Activated naive CD8-positive, alpha-beta T cell (primary cell): ENCODE data around the gene OSBPL10.
"Not testable (repeated sequence)": the region's sequence is repeated elsewhere in the genome, so short reads cannot be mapped to it uniquely, and the experiment has no call there.

Experiments
- H3K27ac Mint-ChIP-seq: one replicate; pipeline ENCODE4 v1.8.0; 2021; ENCODE audit warnings: mixed read lengths
- H3K27me3 Mint-ChIP-seq: one replicate; pipeline ENCODE4 v1.8.0; 2021; ENCODE audit warnings: mixed read lengths
- H3K36me3 Mint-ChIP-seq: one replicate; pipeline ENCODE4 v1.8.0; 2021; ENCODE audit warnings: mixed read lengths
- H3K4me1 Mint-ChIP-seq: one replicate; pipeline ENCODE4 v1.8.0; 2021; ENCODE audit warnings: low read depth, mixed read lengths
- H3K4me3 Mint-ChIP-seq: one replicate; pipeline ENCODE4 v1.8.0; 2021; ENCODE audit warnings: mild to moderate bottlenecking, mixed read lengths
- H3K9me3 Mint-ChIP-seq: one replicate; pipeline ENCODE4 v1.8.0; 2021; ENCODE audit warnings: low read depth, mixed read lengths

OSBPL10 gene

DNA sequence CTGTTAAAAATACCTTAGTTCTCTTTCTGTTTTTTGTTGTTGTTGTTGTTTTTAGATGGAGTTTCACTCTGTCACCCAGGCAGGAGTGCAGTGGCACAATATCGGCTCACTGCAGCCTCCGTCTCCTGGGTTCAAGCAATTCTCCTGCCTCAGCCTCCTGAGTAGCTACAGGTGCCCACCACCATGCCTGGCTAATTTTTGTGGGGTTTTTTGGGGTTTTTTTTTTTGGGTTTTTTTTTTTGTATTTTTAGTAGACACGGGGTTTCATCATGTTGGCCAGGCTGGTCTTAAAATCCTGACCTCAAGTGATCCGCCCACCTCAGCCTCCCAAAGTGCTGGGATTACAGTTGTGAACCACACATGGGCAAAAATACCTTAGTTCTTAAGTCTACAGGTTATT lies 120.4 kb downstream of the OSBPL10 start:
- not testable (repeated sequence) for H3K36me3 Mint-ChIP-seq, H3K27me3 Mint-ChIP-seq, H3K9me3 Mint-ChIP-seq, H3K4me3 Mint-ChIP-seq, H3K4me1 Mint-ChIP-seq, H3K27ac Mint-ChIP-seq

DNA sequence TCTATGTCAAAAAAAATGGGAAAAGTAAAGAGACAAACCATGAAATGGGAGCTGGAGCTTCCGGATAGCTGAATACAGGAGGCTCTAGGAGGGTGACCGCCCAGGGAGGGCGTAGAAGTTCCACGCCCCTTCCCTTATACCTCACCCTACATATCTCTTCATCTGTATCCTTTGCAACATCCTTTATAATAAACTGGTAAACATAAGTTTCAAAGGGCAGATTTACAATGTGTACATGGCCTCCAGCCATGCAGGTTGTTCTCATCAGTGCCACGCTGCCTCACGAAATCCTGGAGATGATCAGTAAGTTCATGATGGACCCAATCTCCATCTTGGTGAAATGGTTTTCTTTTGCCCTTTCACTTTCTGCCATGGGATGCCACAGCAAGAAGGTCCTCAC lies 121.8 kb downstream of the OSBPL10 start:
- H3K36me3 Mint-ChIP-seq, result peaks cover 2% of the 10 kb centered on the region
- no peak overlapping the region for H3K4me3 Mint-ChIP-seq
- H3K9me3 Mint-ChIP-seq, result peaks cover 5% of the 10 kb centered on the region
- H3K27ac Mint-ChIP-seq, result no peak overlapping the region
- H3K4me1 Mint-ChIP-seq, result no peaks in the 10 kb centered on the region
- no peaks in the 10 kb centered on the region for H3K27me3 Mint-ChIP-seq

DNA sequence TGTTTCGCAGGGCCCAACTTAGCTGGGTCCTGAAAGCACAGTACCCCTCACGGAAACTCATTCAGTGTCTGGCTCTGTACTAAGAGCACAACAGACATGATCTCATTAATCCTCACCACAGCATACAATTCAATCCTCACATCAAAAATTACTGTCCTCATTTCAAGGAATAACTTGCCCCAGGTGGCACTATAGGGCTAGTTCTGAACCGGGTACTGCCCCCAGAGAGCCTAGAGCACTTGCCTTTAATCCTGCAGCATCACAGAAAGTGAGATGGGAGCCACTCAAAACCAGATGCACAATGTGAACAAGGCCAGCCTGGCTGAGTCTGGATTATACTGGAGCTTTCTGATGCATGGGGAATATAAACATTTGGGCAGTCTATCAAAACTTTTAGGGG lies 122.6 kb downstream of the OSBPL10 start:
- Mint-ChIP-seq H3K36me3 (peaks cover 2% of the 10 kb centered on the region), H3K27ac (no peak overlapping the region), H3K9me3 (peaks cover 5% of the 10 kb centered on the region), H3K27me3 (no peaks in the 10 kb centered on the region), H3K4me1 (no peaks in the 10 kb centered on the region), H3K4me3 (no peak overlapping the region)

DNA sequence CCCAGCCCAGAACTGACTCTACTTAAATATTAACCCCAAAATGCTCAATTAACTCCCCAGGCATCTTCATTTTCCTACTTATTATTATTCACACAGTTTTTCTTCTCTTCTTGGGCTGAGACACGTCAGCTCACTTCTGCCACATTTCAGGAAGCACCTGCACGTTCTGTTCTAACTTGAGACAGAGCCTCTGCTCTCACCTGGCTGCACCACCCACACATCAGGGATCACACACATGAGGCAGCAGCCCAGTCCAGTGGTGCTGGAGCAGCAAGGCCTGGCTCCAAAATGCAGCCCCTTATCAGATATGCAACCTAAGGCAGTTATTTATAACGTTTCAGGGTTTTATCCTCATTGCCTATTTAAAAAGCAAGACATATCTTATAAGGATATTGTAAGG lies 127.5 kb downstream of the OSBPL10 start:
- Mint-ChIP-seq H3K27me3 (no peaks in the 10 kb centered on the region), H3K27ac (no peak overlapping the region), H3K9me3 (no peaks in the 10 kb centered on the region), H3K36me3 (no peaks in the 10 kb centered on the region), H3K4me1 (peaks cover 2% of the 10 kb centered on the region), H3K4me3 (no peak overlapping the region)

DNA sequence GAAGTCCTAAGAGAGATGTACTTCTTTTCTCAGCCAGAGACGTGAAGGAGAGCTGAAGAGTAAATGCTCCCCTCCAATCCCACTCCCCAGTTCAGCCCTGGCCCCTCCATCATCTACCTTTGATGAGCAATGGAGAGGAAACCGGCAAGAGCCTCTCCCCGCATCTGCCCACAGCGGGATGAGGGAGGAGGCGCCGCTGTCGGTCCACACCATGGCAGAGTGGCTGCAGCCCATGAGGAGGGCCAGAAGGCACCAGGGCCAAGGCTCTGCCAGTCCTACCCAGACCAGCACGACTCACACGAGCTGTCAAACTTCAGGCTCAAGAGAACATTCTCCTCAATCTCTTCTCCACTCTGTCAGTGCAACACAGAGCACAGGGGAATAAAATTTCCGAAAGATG lies 129.8 kb downstream of the OSBPL10 start:
- Mint-ChIP-seq H3K27ac (no peak overlapping the region), H3K4me1 (peaks cover 2% of the 10 kb centered on the region), H3K36me3 (no peaks in the 10 kb centered on the region), H3K9me3 (no peaks in the 10 kb centered on the region), H3K27me3 (no peaks in the 10 kb centered on the region), H3K4me3 (no peak overlapping the region)

DNA sequence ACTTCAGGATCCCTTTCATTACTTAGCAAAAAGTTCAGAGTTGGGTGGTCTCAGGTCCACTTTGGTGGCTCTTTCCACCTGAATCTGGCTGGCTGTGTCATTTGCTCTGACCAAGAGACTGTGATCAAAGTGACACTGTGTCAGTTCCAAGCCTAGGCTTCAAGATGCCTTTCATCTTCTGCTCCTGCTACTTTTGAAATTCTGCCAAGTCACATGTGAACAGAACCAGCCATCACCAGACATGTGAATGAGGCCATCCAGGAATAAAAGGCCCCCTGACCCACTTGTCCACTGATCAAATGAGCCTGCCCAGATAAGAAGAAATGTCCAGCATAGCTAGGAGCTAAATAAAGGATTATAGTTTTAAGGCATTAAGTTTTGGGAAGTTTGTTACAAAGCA lies 132.2 kb downstream of the OSBPL10 start:
- Mint-ChIP-seq H3K9me3 (no peaks in the 10 kb centered on the region), H3K36me3 (no peaks in the 10 kb centered on the region), H3K4me1 (peaks cover 2% of the 10 kb centered on the region), H3K27me3 (no peaks in the 10 kb centered on the region), H3K4me3 (no peak overlapping the region), H3K27ac (no peak overlapping the region)

DNA sequence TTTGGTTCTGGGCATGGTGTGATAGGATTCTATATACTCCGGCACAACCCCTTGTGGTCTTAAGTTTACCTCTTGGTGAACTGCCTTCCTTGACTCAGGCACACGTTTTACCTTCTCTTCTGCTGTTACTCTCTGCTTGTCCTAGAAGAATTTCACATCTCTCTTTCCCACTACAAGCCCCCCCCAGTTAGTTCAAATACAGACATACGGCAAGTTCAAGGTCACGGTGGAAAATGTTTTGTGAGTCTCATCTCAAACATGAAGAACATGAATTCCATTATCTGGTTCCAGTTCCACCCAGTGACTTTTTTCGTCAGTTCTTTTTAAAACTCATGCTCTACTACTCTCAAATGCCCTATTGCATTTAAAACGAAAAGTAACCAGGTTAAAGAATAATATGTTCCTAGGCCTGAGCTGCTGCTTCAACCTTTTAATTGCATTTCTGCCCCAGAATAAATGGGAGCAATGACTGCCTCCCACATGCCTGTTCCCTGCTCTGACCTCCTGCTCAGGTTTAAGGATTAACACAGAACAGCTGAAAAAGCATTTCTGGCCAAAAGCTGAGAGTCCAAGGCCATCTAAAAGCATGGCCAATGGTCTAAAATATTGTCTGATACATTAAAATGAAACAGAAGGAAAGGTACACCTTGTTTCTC lies 132.8 kb downstream of the OSBPL10 start:
- H3K9me3 Mint-ChIP-seq, result no peaks in the 10 kb centered on the region
- no peak overlapping the region for H3K4me3 Mint-ChIP-seq
- no peak overlapping the region for H3K27ac Mint-ChIP-seq
- no peaks in the 10 kb centered on the region for H3K27me3 Mint-ChIP-seq
- H3K4me1 Mint-ChIP-seq, result peaks cover 1% of the 10 kb centered on the region
- H3K36me3 Mint-ChIP-seq, result no peaks in the 10 kb centered on the region

DNA sequence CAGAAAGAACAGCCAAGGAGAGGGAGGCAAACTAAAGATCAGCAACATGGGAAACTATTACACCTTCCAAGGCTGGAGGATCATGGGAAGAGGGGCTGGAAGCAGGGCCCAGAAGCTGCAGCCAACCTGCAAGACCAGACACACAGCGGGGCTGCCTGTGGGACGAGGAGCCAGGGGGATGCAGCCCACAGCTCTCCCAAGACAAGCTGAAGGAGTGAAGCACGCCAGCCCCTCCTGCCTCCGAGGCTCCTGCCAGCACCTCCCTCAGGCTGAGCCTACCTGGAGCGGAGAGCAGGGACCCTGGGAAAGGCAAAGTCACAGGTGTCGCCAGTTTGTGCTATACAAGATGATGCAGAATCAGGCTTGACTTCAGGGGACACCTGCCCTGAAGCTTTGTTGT lies 133.3 kb downstream of the OSBPL10 start:
- H3K4me1 Mint-ChIP-seq, result no peaks in the 10 kb centered on the region
- H3K4me3 Mint-ChIP-seq, result no peak overlapping the region
- H3K27ac Mint-ChIP-seq, result no peak overlapping the region

DNA sequence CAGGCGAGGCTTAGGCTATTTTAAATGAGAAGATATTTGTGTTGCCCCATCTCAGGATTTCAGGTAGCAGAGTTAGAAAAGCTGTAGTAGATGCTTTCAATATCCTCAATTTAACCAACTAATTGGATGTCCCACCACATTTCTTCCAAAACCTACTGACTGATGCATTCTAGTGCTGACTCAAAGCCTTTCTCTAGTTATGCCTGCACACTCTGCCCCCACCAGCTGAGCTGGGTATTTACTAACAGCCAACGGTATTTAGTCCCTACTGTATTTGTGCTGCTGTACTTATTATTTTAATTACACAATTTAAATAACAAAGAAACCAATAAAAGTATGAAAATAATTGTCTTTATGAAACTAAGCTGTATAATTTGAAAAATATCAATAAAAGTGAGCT lies 139.5 kb downstream of the OSBPL10 start:
- Mint-ChIP-seq H3K4me3 (no peak overlapping the region), H3K27ac (no peak overlapping the region), H3K9me3 (no peaks in the 10 kb centered on the region), H3K27me3 (peaks cover 2% of the 10 kb centered on the region), H3K36me3 (peaks cover 2% of the 10 kb centered on the region), H3K4me1 (no peaks in the 10 kb centered on the region)

More for the DNA sequence above, 133.3 kb downstream of the OSBPL10 start:
- no peaks in the 10 kb centered on the region for H3K9me3 Mint-ChIP-seq
- H3K27me3 Mint-ChIP-seq, result no peaks in the 10 kb centered on the region
- H3K36me3 Mint-ChIP-seq, result no peaks in the 10 kb centered on the region

DNA sequence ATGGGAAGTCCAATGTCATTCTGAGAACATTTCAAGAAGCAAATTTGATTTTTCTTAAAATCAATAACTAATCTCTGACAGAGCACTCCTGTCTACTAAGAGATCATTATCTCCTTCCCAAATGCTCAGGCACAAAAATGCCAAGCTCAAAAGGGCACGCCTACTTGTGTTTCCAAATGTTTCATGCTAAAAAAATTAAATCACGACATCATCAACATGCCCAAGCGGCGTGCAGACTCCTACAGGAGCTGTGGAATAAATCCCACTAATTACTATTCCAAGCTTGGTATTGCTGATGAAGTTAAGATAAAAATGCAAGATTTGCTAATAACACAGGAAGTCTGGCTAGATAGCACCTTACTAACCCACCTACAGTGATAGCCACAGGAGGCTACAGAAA lies 140.8 kb downstream of the OSBPL10 start:
- Mint-ChIP-seq H3K27me3 (peaks cover 2% of the 10 kb centered on the region), H3K36me3 (peaks cover 2% of the 10 kb centered on the region), H3K9me3 (no peaks in the 10 kb centered on the region), H3K27ac (no peak overlapping the region), H3K4me3 (no peak overlapping the region), H3K4me1 (no peaks in the 10 kb centered on the region)

DNA sequence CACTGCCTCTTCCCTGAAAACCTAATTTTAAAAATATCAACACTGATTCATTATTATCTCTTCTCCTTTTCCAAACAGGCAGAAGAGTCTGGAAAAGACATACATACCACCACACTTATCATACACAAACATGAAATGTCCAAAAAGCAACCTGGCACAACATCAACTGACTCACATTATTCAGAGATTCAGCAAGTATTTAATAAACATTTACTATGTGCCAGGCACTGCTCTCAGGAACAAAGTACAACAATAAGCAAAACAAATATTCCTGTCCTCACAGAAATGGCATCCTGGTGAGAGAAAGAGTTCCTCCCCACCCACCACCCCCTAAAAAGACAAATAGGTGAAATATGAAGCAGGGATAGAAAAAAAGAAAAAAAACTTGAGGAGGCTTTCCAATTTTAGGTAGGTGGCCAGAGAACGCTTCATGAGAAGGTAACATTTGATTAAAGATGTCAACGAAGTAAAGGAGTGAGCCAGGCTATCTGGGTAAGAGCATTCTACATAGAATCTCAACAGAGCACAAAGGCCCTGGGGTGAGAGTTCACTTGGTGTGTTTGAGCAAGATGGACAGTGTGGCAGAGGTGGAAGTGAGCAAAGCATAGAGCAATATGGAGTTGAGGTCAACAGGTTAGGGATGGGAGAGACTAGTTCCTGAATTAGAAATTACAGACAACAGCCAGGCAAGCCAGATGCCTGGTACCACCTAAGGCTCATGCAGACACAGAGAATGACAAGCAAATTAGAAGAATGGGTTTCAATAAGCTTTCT lies 141.7 kb downstream of the OSBPL10 start:
- H3K27ac Mint-ChIP-seq, result no peak overlapping the region

DNA sequence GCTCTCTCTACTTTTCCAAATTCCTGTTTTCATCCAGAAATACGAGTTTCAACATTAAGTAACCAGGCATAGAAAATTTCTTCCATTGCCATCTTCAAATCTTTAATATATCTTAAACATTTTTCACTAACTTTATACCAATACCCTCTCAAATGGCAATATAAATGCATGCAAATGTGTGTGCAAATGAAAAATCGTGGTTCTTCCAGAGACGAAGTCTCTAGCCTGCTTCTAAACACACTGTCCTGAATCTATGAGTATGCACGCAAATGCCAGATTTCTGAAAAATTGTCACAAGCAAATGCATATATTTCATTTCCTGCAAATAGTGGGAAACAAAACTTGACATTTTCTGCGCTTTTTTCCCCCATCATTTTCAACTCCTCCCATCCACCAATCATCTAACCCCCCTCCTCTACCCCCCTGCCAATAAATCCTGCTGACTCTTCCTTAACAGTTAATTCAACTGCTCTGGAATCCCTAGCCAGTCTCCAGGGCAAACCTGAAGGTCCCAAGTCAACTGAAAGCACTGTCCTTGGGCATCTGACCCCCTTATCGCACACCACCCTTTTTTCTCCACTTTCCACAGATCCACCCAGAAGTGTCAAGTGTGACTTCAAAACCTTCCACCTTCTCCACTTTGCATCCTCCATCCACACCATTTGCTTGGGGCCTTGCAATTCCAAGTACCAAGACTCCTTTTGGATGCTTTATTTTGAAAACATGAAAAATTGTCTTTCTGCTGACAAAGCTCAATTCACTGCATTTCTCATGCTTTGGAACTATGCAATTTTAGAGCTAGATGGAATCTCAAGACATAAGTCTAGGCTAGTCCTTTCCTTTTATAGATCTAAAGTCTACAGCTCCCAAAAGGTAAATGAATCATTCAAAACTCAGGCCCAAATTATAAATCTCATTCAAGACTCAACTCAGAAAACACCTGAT lies 144.7 kb downstream of the OSBPL10 start:
- Mint-ChIP-seq H3K36me3 (peaks cover 2% of the 10 kb centered on the region), H3K27me3 (peaks cover 2% of the 10 kb centered on the region), H3K27ac (peak overlapping the region; percentile 31), H3K4me3 (no peak overlapping the region), H3K9me3 (no peaks in the 10 kb centered on the region), H3K4me1 (peaks cover 5% of the 10 kb centered on the region)

More for the DNA sequence above, 141.7 kb downstream of the OSBPL10 start:
- H3K4me3 Mint-ChIP-seq, result no peak overlapping the region
- no peaks in the 10 kb centered on the region for H3K4me1 Mint-ChIP-seq
- H3K36me3 Mint-ChIP-seq, result peaks cover 2% of the 10 kb centered on the region
- peaks cover 2% of the 10 kb centered on the region for H3K27me3 Mint-ChIP-seq
- H3K9me3 Mint-ChIP-seq, result no peaks in the 10 kb centered on the region

DNA sequence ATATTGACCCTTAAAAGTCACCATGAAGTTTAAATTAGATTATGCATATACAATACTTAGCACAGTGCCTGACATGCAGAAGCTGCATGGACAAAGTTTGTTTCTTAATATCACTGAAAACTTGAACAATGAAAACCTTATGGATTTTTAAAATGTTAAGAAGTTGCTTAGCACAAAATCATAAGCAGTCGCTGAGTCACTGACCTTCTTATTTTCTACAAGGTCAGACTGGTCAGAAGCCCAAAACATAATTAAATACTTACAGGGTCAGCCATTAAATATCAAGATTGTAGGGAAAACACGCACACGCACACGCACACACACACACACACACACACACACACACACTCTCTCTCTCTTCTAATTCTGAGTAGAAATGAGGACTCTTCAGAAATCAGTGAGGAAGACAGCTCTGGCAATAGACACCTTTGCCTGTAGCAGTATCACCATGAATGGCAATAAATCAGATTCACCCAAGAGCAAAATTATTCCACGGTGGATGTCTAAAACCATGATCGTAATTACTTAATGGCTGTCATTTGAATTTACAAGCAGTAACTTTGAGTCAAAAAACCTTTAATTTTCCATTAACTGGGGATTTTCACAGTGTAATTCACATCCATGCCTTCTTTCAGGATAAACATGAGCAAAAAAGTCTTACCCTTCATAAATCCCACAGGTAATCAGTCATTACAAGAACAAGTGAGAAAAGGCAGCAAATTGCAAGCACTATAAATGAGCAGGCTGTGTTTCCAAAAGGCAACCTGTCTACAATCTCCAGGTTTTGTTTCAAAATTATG lies 147.5 kb downstream of the OSBPL10 start:
- H3K4me3 Mint-ChIP-seq, result no peak overlapping the region
- peaks cover 27% of the 10 kb centered on the region for H3K4me1 Mint-ChIP-seq
- no peaks in the 10 kb centered on the region for H3K9me3 Mint-ChIP-seq
- H3K27ac Mint-ChIP-seq, result no peak overlapping the region
- H3K36me3 Mint-ChIP-seq, result no peaks in the 10 kb centered on the region
- H3K27me3 Mint-ChIP-seq, result peaks cover 2% of the 10 kb centered on the region

DNA sequence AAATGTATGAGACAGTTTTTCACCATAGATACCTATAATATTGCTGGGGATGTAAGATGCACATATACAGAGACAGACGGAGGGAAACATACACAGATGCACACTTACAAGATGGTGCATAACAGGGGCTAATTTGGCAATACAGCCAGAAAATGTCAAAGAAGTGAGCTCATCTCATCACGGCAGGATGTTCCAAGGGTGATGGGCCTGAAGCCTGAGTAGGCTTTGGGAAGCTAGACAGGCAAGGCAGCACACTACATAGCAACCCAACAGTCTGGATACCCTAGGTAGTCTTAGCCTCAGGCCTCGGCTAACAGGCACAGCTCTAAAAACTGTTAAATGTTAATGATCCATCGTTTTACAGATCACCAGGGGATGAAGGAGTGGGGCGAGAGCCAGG lies 148.5 kb downstream of the OSBPL10 start:
- peaks cover 2% of the 10 kb centered on the region for H3K27me3 Mint-ChIP-seq
- no peaks in the 10 kb centered on the region for H3K36me3 Mint-ChIP-seq
- no peak overlapping the region for H3K27ac Mint-ChIP-seq
- H3K4me3 Mint-ChIP-seq, result no peak overlapping the region
- no peaks in the 10 kb centered on the region for H3K9me3 Mint-ChIP-seq
- peaks cover 31% of the 10 kb centered on the region for H3K4me1 Mint-ChIP-seq
